Mesothelial cell of epicardium (in vitro differentiated cells): ENCODE results near the gene FOXR1. TPM values are rescaled to one million over a fixed set of nuclear protein-coding genes. Genes with fewer than 3 reads are reported as not detected.

ENCODE experiments used
- DNase-seq, 2 experiments: peaks; one replicate each; pipeline ENCODE4 v3.0.0; 2021; ENCODE audit warnings: low spot score in 2 of 2; ENCODE audit not compliant: unreplicated experiment in 2 of 2
- H3K27ac Mint-ChIP-seq: 2 replicates; pipeline ENCODE4 v1.8.0; 2021; ENCODE audit warnings: mixed read lengths
- H3K27me3 Mint-ChIP-seq: 2 replicates; pipeline ENCODE4 v1.8.0; 2021; ENCODE audit warnings: low read depth, mixed read lengths
- H3K36me3 Mint-ChIP-seq: 2 replicates; pipeline ENCODE4 v1.8.0; 2021; ENCODE audit warnings: mixed read lengths
- H3K4me1 Mint-ChIP-seq: 2 replicates; pipeline ENCODE4 v1.8.0; 2021; ENCODE audit warnings: mixed read lengths
- H3K4me3 Mint-ChIP-seq: 2 replicates; pipeline ENCODE4 v1.8.0; 2021; ENCODE audit warnings: mild to moderate bottlenecking, moderate library complexity, mixed read lengths
- H3K9me3 Mint-ChIP-seq: 2 replicates; pipeline ENCODE4 v1.8.0; 2021; ENCODE audit warnings: mixed read lengths
- CTCF ChIP-seq: fragments of 200-600 bp; sonication (generic); IDR thresholded peaks from one replicate; pipeline ENCODE4 v1.5.0; 2021; ENCODE audit warnings: antibody characterized with exemption; ENCODE audit not compliant: unreplicated experiment
- total RNA-seq: library from RNA; stranded (reverse); gene quantifications from 3 replicates; pipeline ENCODE4 v1.2.1, GENCODE V29; 2021

Gene FOXR1
- total RNA-seq, 1 donor from 2014 or later = not detected

- Mint-ChIP-seq H3K4me1 (peaks cover 30% of the 10 kb centered on the region), H3K27me3 (no peaks in the 10 kb centered on the region), H3K36me3 (peaks cover 8% of the 10 kb centered on the region), H3K9me3 (peaks cover 4% of the 10 kb centered on the region), H3K27ac (peak within 1 kb of the TSS; percentile 96), H3K4me3 (peak within 1 kb of the TSS; percentile 91)
- peak; percentile 69 to 85 for DNase-seq
- no peak for TF ChIP-seq CTCF
Observed at GRCh38 chr11:118997627-118998387, 26.2 kb downstream of the FOXR1 start, which contains the start of gene CENATAC. CENATAC (plus strand) TSS chr11:118998138; CDS start chr11:118998198, 60 bp downstream.

GRCh38 chr11:118998388-118998717 is 26.8 kb downstream of the FOXR1 start:
- DNase-seq = no peak
- Mint-ChIP-seq H3K27me3 (no peaks in the 10 kb centered on the region), H3K4me3 (peak overlapping the region; percentile 91), H3K36me3 (peaks cover 12% of the 10 kb centered on the region), H3K27ac (peak overlapping the region; percentile 96), H3K9me3 (peaks cover 4% of the 10 kb centered on the region), H3K4me1 (peaks cover 30% of the 10 kb centered on the region)
- no peak for TF ChIP-seq CTCF

GRCh38 chr11:118998822-118999221 is 27.3 kb downstream of the FOXR1 start:
- H3K36me3 Mint-ChIP-seq = peaks cover 12% of the 10 kb centered on the region
- no peaks in the 10 kb centered on the region for H3K27me3 Mint-ChIP-seq
- peak overlapping the region; percentile 96 for H3K27ac Mint-ChIP-seq
- peaks cover 30% of the 10 kb centered on the region for H3K4me1 Mint-ChIP-seq
- TF ChIP-seq CTCF = no peak
- H3K9me3 Mint-ChIP-seq = no peaks in the 10 kb centered on the region
- H3K4me3 Mint-ChIP-seq = peak overlapping the region; percentile 91
- DNase-seq = peak in 1 of 2 experiments; percentile 45

- no peak overlapping the region for H3K4me3 Mint-ChIP-seq
- H3K9me3 Mint-ChIP-seq = no peaks in the 10 kb centered on the region
- no peaks in the 10 kb centered on the region for H3K27me3 Mint-ChIP-seq
- no peak for TF ChIP-seq CTCF
- peaks cover 15% of the 10 kb centered on the region for H3K36me3 Mint-ChIP-seq
- DNase-seq = no peak
- H3K27ac Mint-ChIP-seq = peak overlapping the region; percentile 67
- peaks cover 30% of the 10 kb centered on the region for H3K4me1 Mint-ChIP-seq
Observed at GRCh38 chr11:119000906-119001305, 29.3 kb downstream of the FOXR1 start.

- no peaks in the 10 kb centered on the region for H3K27me3 Mint-ChIP-seq
- H3K27ac Mint-ChIP-seq = no peak overlapping the region
- no peak for DNase-seq
Observed at GRCh38 chr11:119006656-119007055, 35.1 kb downstream of the FOXR1 start.

More at GRCh38 chr11:119006656-119007055, 35.1 kb downstream of the FOXR1 start:
- no peaks in the 10 kb centered on the region for H3K9me3 Mint-ChIP-seq
- H3K4me3 Mint-ChIP-seq = no peak overlapping the region
- peaks cover 19% of the 10 kb centered on the region for H3K36me3 Mint-ChIP-seq
- TF ChIP-seq CTCF = no peak
- no peaks in the 10 kb centered on the region for H3K4me1 Mint-ChIP-seq
